Right lung (tissue), 5 donors: ENCODE measurements around the gene SRGAP2B. TPM values are rescaled to one million over a fixed set of nuclear protein-coding genes. Genes with fewer than 3 reads are reported as not detected.
"Not testable (repeated sequence)": the region's sequence is repeated elsewhere in the genome, so short reads cannot be mapped to it uniquely, and the experiment has no call there.

Experiments used
- DNase-seq, 2 donors: peaks; one replicate each; pipeline ENCODE4 v3.0.0-alpha.2; 2013
- polyA plus RNA-seq, 5 donors: library from polyadenylated mRNA; unstranded; fragments of 120-200 nt; gene quantifications; one replicate each; pipeline versions ENCODE4 v1.2.1 to v1.2.3, GENCODE V29; 2013; ENCODE audit warnings: inconsistent platforms in 1 of 5, low replicate concordance in 1 of 5; ENCODE audit not compliant: insufficient read length in 5 of 5, insufficient read depth in 1 of 5

The SRGAP2B gene
- polyA plus RNA-seq, 5 donors, result 18.4 to 35.5 (median 29.0) TPM

- not testable (repeated sequence) for DNase-seq
Measured at GRCh38 chr1:144947495-144947894, 147.6 kb downstream of the SRGAP2B start.

- not testable (repeated sequence) for DNase-seq
Measured at GRCh38 chr1:144946525-144947480, 148.3 kb downstream of the SRGAP2B start.

- not testable (repeated sequence) for DNase-seq
Measured at GRCh38 chr1:144941710-144942109, 153.4 kb downstream of the SRGAP2B start.

GRCh38 chr1:144940054-144940453 lies 155.1 kb downstream of the SRGAP2B start:
- DNase-seq, result not testable (repeated sequence)

- not testable (repeated sequence) for DNase-seq
Measured at GRCh38 chr1:144938627-144939026, 156.5 kb downstream of the SRGAP2B start.

GRCh38 chr1:144936186-144936732 lies 158.9 kb downstream of the SRGAP2B start:
- not testable (repeated sequence) for DNase-seq

- DNase-seq, result not testable (repeated sequence)
Measured at GRCh38 chr1:144935310-144935709, 159.8 kb downstream of the SRGAP2B start.

GRCh38 chr1:144933014-144933413 lies 162.1 kb downstream of the SRGAP2B start:
- DNase-seq, result not testable (repeated sequence)

GRCh38 chr1:144932153-144932552 lies 163.0 kb downstream of the SRGAP2B start:
- DNase-seq, result not testable (repeated sequence)

- DNase-seq, result not testable (repeated sequence)
Measured at GRCh38 chr1:144931553-144931952, 163.6 kb downstream of the SRGAP2B start.

- DNase-seq, result not testable (repeated sequence)
Measured at GRCh38 chr1:144930085-144930777, 164.9 kb downstream of the SRGAP2B start.

- DNase-seq, result not testable (repeated sequence)
Measured at GRCh38 chr1:144927292-144927691, 167.8 kb downstream of the SRGAP2B start.

- DNase-seq, result not testable (repeated sequence)
Measured at GRCh38 chr1:144923640-144924039, 171.5 kb downstream of the SRGAP2B start.

GRCh38 chr1:144922785-144923184 lies 172.3 kb downstream of the SRGAP2B start:
- DNase-seq, result not testable (repeated sequence)

GRCh38 chr1:144919106-144919505 lies 176.0 kb downstream of the SRGAP2B start:
- not testable (repeated sequence) for DNase-seq

- DNase-seq, result not testable (repeated sequence)
Measured at GRCh38 chr1:144918027-144918603, 177.0 kb downstream of the SRGAP2B start.

- DNase-seq, result not testable (repeated sequence)
Measured at GRCh38 chr1:144917154-144918026, 177.7 kb downstream of the SRGAP2B start.

- not testable (repeated sequence) for DNase-seq
Measured at GRCh38 chr1:144913977-144914734, 181.0 kb downstream of the SRGAP2B start.

GRCh38 chr1:144913458-144913857 lies 181.7 kb downstream of the SRGAP2B start:
- not testable (repeated sequence) for DNase-seq

- DNase-seq, result not testable (repeated sequence)
Measured at GRCh38 chr1:144910729-144911128, 184.4 kb downstream of the SRGAP2B start.
